Heart left ventricle (tissue), 13 donors: ENCODE results near the gene ZNF816.

Experiments
- POLR2A ChIP-seq, 2 donors: fragments of 450-650 bp; IDR thresholded peaks; one replicate each; pipeline ENCODE4 v1.6.1; 2017; ENCODE audit warnings: antibody characterized with exemption in 2 of 2, mild to moderate bottlenecking in 2 of 2, moderate library complexity in 2 of 2
- TF ChIP-seq, protein P1 (sequence below), 12 donors: fragments of 200-600 bp; sonication (generic) in 4 of 12; IDR thresholded peaks; one replicate each; pipeline versions ENCODE4 v1.5.0 to v1.8.0; 2018 to 2022; ENCODE audit warnings: antibody characterized with exemption in 12 of 12, mild to moderate bottlenecking in 5 of 12
- donor health status: ischemic (EF 13 %, LVEDD 7.1; RV severe dilation, severe dysfunction).
- donor health status: DM: no; HTN: yes; CAD: no.
- donor health status: DM: no; HTN: no; CAD: no.
- donor health status: ischemic (EF 25% LVEDD 6.9; RV normal size, moderate dysfunction).
- donor health status: ischemic (EF 25% LVEDD 5.7; RV mildly dilated, moderate dysfunction).
- donor health status: ischemic (EF 35%, LVEDD 5.7; RV mildly dilated, moderate dysfunction).
- donor health status: nonischemic (EF 11% LVEDD 7.7; RV severe dilation, severe dysfunction).
- donor health status: DM: yes; HTN: yes; CAD: no.
- donor health status: PGD.
- donor health status: ischemic (EF 29% LVEDD 5.4; RV normal size, mild dysfunction).
- donor health status: nonischemic (EF 23%, LVEDD 6.1; RV moderate dilation, normal function).

DNA sequence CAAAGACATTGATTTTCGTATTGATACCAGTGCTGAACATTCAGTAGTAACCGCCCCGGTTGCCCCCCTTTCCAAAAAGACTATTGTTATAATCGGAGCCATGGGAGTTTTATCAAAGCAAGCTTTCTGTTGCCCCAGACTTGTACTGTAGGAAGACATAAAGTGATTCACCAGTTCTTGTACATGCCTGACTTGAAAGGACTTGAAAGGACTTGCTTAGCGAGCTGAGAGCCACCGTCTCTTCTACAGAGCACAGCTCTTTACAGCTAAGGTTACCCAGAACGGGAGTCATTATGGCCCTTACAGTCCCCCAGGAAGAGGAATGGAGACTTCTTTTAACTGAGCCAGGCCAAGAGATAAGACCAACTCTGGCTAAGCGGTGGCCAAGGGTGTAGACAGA is 5.1 kb downstream of the ZNF816 start:
- TF ChIP-seq POLR2A (IDR thresholded peaks at IDR 0.05), result no peak
- TF ChIP-seq, protein P1, sequence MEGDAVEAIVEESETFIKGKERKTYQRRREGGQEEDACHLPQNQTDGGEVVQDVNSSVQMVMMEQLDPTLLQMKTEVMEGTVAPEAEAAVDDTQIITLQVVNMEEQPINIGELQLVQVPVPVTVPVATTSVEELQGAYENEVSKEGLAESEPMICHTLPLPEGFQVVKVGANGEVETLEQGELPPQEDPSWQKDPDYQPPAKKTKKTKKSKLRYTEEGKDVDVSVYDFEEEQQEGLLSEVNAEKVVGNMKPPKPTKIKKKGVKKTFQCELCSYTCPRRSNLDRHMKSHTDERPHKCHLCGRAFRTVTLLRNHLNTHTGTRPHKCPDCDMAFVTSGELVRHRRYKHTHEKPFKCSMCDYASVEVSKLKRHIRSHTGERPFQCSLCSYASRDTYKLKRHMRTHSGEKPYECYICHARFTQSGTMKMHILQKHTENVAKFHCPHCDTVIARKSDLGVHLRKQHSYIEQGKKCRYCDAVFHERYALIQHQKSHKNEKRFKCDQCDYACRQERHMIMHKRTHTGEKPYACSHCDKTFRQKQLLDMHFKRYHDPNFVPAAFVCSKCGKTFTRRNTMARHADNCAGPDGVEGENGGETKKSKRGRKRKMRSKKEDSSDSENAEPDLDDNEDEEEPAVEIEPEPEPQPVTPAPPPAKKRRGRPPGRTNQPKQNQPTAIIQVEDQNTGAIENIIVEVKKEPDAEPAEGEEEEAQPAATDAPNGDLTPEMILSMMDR (IDR thresholded peaks at IDR 0.05), result no peak
